HG03558 (cell line): Measurements from ENCODE around the gene FKBP1C.
"Not testable (repeated sequence)": the region's sequence is repeated elsewhere in the genome, so short reads cannot be mapped to it uniquely, and the experiment has no call there.

Experiments
- ATAC-seq: cut with Tn5 transposase; IDR thresholded peaks from one replicate; pipeline ENCODE4 v1.9.1; 2021; ENCODE audit warnings: moderate number of reproducible peaks; ENCODE audit not compliant: unreplicated experiment; ENCODE audit errors: extremely low read depth

Gene FKBP1C

DNA sequence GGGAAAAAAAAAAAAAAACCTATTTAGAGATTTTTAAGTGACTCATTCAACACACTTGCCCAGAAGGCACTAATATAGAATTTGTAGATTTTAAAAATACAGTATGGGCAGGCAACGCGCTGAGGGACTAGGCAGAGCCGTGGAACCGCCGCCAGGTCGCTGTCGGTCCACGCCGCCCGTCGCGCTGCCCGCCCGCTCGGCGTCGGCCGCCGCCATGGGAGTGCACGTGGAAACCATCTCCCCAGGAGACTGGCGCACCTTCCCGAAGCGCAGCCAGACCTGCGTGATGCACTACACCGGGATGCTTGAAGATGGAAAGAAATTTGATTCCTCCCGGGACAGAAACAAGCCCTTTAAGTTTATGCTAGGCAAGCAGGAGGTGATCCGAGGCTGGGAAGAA lies at the start of gene FKBP1C:
Gene FKBP1C (plus strand): TSS at position 127 of the 400 bp plus-strand sequence.
- not testable (repeated sequence) for ATAC-seq

DNA sequence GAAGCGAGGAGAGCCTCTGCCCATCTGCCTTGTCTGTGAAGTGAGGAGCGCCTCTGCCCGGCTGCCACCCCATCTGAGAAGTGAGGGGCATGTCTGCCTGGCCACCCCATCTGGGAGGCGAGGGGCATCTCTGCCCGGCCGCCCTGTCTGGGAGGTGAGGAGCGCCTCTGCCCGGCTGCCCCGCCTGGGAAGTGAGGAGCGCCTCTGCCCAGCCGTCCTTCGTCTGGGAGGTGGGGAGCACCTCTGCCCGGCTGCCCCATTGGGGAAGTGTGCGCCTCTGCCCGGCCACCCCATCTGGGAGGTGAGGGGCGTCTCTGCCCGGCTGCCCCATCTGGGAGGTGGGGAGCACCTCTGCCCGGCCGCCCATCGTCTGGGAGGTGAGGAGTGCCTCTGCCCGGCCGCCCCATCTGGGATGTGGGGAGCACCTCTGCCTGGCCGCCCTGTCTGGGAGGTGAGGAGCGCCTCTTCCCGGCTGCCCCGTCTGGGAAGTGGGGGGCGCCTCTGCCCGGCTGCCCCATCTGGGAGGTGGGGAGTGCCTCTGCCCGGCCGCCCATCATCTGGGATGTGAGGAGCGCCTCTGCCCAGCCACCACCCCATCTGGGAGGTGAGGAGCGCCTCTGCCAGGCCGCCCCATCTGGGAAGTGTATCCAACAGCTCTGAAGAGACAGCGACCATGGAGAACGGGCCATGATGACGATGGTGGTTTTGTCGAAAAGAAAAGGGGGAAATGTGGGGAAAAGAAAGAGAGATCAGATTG lies 47.0 kb upstream of the FKBP1C start:
- ATAC-seq: not testable (repeated sequence)

DNA sequence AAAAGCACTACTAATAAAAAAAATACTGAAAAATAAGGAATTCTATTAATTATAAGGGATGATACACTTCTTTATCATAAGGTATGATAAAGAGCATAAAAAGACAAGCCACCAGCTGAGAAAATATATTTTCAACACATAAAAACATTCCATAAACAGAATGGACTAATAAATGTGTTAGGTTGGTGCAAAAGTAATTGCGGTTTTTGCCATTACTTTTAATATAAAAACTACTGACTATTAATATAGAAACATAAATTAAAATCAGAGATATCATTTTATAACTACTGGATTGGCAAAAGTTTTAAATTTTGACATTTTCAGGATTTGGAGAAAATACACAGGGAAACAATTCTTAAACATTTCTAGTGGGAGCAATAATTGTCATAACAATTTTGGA lies 37.1 kb upstream of the FKBP1C start:
- ATAC-seq: no peak

DNA sequence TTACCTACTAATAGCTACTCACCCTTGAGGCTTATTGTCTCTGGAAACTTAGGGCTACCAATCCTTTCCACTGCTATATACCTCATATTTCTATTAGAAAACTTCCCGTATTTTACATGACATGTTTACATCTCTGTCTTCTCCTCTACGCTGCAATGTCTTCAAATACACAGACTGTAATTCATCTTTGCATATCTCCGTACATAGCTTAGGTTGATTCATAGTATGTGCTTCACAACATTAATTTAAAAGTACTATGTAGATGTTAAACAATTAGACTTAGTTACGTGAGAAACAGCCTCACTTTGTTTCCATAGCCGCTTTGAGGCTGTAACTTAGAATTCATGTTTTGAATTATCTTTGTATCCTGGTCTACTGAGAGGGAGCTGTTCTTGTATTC lies 35.1 kb upstream of the FKBP1C start:
- ATAC-seq: no peak

DNA sequence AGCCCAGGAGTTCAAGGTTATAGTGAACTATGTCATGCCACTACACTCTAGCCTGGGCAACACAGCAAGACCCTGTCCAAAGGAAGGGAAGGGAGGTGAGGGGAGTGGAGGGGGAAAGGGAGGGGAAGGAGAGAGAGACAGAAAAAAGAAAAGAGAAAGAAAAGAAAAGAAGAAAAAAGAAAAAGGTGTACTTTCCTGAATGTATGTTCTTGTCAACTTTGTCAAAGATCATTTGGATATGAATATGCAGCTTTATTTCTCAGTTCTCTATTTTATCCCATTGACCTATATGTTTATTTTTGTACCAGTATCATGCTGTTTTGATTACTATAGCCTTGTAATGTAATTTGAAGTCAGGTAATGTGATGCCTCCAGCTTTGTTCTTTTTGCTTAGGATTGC lies 30.9 kb upstream of the FKBP1C start:
- no peak for ATAC-seq

DNA sequence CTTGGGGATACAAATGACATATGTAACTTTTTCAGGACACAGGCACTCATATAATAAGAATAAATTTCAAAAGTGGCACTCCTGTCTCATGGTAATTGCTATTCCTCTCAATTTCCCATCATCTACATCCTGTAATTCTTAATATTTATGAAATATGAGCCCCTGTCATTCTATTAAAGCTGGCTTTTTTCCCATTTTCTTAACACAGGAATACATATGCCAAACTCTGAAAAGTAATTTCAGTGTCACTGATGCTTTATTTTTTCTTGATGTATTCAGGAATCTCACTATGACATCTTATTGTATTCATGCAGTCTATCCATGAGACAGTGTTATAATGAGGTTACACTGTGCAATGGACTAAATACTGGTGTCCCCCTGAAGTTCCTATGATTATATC lies 24.3 kb upstream of the FKBP1C start:
- no peak for ATAC-seq

DNA sequence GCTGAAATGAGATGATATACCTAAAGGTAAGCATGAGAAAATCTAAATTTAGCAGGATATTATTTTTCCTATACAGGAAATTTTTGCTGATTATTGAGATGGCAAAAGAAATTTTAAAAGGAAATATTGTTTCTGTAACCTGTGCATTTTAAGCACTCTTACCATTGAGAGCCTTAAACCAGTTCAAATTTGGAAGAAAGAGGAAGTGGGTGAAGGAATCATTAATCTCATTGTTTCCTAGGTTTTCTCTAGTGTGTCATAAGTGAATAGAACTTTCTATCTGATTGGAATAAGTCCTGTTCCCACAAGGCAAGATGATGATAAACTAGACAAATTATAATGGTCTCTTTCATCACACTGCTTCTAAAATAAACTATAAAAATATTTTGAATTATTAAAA lies 22.4 kb upstream of the FKBP1C start:
- no peak for ATAC-seq

DNA sequence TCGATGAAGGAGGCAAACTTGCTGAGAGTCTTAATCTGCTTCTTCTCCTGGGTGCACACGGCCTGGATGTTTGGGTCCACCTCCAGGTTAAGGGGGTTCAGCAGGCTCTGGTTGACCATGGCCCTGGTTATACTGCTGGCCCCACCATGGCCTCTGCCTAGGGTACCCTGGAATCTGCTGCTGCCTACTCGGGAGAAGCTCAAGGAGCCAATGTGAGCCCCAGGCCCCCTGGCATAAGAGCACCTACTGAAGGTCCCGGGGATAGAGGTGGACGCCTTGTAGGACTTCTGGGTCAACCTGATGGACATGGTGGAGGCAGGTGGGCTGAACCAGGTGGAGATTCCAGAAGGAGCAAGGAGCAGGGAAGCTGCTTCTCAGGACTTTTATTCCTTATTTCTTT lies 17.9 kb upstream of the FKBP1C start:
- ATAC-seq: no peak

DNA sequence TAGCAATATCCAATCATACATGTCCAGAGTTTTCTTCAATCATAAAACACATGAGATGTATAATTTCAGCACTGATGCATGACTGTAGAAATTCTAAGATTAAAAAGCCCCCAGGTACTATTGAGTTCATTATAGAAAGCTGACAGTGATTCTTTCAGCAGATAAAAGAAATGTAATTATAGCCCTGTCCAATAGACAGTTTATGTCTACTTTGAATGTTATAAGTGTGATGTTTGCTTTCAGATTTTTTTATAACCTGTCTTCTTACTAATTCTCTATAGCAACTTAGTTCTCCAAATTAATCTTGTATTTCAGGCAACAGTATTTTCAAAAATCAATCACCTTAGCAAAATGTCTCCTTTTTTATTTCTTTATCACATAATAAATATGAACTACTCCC lies 13.5 kb upstream of the FKBP1C start:
- no peak for ATAC-seq

DNA sequence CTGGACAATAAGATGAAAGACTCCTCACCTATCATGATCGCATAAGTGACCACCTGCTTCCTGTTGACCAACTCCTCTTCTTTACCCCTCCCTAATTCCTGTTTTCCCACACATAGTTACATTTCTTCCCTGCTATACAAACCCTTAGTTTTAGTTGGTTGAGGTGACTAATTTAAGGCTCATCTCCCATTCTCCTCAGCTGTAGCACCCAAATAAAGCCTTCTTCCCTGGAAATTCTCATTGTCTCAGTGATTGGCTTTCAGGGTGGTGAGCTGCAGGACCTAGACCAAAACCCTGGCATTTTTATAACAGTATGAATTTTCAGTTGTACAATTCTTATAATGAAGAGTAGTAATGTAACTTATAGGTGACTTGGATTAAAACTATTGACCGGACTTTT lies 2.1 kb downstream of the FKBP1C start:
- no peak for ATAC-seq

DNA sequence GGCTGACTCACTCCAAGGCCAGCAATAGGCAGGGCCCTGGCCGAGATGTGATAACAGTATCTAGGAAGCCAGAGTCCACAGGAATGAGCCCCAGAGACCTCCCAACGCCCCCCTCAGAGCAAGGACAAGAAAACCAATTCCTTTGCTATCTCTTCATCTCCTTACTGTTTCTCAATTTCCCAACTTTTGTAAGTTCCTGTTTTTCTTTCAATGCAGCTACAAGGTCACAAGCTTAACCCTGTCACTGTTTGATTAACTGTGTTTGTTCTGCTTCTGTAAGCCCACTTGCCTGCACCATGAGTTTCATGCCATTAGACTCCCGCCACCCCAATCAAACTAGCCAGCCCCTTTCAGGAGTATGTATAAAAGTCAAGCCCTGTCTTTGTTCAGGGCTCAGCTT lies 3.5 kb downstream of the FKBP1C start:
- ATAC-seq: no peak

DNA sequence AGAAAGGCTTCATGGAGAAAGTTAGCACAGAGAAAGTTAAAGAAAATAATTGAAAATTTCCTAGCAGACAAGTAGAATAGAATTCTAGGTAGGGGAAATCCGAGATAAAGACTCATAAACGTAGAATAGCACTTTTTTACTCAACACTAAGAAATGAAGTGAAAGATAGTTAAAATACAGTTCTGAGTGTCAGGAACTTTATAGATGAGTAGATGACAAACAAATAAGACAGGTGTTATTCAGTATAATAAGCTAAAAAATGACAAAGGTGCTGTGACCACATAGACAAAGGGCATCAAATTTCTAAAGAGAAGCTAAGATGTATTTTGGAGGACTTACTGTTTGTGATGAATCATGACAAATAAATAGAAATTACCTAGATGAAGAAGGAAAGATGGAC lies 12.9 kb downstream of the FKBP1C start:
- no peak for ATAC-seq

DNA sequence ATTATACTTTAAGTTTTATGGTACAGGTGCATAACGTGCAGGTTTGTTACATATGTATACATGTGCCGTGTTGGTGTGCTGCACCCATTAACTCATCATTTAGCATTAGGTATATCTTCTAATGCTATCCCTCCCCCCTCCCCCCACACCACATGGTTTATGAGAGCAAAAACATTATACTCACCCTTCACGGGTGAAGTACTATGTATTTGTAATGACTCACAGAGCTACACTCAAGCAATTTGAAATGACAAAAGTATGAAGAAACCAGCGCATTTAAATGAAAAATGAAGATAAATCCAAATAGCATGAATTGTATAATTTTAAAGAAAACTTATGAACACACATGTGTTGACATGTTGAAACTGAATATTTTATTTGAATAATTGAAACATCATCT lies 14.7 kb downstream of the FKBP1C start:
- not testable (repeated sequence) for ATAC-seq

DNA sequence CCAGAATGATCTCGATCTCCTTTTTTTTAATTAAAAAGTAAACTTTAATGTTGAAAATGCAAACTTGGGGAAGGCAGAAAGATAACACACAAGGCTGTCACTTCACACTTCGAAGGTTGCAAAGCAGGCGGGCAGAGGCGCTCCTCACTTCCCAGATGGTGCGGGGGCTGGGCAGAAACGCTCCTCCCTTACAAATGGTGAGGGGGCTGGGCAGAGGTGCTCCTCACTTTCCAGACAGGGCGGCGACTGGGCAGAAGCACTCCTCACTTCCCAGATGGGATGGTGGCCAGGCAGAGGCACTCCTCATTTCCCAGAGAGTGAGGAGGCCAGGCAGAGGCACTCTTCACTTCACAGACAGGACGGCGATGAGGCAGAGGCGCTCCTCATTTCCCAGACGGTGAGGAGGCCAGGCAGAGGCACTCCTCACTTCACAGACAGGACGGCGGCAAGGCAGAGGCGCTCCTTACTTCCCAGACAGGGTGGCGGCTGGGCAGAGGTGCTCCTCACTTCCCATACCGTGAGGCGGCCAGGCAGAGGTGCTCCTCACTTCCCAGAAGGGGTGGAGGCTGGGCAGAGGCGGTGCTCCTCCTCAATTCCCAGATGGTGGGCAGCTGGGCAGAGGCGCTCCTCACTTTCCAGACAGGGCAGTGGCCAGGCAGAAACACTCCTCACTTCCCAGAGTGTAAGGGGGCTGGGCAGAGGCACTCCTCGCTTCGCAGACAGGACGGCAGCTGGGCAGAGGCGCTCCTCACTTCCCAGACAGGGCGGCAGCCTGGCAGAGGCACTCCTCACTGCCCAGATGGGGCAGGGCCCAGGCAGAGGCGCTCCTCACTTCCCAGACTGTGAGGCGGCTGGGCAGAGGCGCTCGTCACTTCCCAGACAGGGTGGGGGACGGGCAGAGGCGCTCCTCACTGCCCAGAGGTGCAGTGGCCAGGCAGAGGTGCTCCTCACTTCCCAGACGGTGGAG lies 16.9 kb downstream of the FKBP1C start:
- ATAC-seq: not testable (repeated sequence)

DNA sequence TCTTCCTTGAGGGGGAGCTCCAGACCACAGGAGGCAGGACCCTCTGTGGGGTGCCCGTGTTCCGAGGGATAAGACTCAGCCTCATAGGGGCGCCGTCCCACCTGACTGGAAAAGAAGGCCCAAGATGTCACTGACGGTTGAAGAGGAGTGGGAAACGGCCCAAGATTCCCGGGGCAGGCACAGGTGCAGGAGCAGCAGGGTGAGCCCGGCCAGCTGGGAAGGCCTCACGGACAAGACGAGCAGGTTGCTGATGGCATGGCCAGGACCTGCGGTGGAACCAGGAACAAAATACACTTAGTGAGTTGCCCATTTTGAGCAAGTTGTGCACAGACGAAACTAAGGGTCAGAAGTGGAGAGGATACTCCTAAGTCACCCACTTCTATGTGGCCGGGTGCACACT lies 18.8 kb downstream of the FKBP1C start:
- ATAC-seq: not testable (repeated sequence)

DNA sequence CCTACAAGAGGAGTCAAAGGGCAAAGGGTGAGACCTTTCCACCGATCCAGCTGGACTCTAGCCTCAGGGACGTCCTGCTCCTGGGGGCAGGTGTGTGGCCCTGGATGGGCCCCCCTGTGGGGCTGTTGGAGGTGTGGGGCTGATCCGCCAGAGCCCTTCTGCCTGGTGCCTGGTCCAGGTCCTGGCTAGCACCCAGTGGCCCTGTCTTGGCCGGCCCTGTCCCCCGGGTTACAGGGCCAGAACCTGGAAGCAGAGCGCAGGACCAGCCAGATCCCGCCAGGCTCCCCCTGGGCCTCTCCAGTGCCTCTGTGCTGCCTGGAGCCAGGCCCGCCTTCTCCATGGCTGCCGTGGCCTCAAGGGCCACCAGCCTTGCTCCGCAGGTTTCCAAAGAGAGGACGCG lies 19.2 kb downstream of the FKBP1C start:
- not testable (repeated sequence) for ATAC-seq

DNA sequence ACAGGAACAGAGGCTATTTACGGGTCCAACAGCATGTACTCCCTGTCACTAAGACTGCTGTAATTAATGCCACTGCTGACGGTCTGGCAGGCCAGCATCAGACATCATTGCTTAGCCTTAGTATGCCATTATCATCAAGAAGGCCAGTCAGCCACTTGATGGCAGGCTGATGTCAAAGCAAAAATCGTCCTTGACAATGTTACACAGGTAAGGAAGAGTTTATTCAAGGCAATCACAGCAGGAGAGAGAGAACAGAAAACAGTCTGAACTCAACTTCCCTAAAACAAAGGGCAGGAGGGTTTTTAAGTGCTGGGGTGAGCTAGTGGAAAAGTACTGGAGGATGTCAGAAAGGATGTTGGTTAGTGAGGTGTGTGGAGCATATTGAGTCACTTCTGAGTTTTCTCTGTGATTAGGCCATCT lies 25.1 kb downstream of the FKBP1C start:
- ATAC-seq: no peak

DNA sequence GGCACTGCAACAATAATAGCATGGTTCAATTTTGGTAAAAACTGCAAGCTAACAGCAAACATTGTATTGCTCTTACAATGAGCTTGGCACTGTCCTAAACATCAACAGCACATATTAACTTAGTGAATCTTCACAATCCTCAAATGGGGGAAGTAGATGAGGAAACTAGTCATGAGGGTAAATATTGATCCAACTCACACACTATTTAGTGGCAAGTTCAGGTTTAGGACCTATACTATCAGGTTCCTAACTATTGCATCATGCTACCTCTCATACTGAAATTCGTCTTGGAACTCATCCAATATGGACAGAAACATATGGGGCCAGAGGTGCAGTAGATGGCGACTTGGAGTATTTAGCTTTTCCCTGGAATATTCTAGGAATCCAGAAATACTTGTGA lies 34.2 kb downstream of the FKBP1C start:
- no peak for ATAC-seq

DNA sequence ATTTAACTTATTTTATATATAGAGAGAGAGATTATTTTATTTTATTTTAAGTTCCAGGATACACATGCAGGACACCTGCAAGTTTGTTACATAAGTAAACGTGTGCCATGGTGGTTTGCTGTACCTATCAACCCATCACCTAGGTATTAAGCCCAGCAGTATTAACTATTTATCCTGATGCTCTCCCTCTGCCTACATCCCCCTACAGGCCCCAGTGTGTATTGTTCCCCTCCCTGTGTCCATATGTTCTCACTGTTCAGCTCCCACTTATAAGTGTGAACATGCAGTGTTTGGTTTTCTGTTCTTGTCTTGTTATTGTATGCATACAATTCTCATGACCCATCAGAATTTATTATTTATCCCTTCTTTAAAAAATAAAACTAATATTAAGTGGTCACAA lies 34.6 kb downstream of the FKBP1C start:
- ATAC-seq: no peak

DNA sequence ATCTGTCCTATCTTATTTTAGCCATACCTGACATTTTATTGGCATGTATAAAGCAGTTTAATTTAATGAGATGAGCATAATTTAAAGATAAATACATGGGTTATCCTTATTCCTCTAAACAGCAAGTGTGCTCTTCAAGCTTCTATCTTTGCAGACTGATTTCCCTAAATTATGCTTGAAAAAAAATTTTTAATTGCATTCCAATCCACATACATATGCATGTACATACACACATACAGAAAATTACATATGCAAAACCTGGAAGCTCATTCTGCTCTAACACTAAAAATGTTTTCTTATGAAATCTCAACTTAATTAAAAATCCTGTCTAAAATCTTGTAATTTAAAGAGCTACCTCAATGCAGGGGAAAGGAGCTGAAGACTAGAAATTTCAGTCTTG lies 35.3 kb downstream of the FKBP1C start:
- ATAC-seq: no peak

DNA sequence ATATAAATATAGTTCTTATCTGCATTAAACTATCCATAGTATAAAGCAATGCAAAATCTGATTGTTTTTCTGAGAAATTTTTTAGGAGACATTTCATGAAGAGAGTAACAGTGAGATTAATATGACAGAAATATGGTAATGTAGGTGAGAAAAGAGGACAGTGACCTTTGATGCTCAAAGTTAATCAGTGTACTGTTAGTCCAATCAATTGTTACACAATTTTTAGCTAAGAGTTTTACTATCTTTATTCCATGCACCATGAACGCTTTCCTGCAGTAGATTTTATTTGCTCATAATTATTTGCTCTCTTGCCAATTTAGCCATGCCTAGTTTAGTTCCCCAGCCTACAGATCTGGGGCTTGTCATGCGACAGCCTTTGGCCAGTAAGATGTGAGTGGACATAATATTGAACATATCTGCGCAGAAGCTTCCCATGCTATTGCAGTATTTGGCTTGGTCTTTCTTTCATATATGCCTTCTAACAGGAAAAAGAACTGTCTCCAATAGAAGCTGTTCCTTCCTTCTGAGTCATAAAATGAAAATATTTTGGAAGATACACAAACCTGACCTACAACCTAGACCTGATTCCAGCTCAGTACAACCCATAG lies 38.7 kb downstream of the FKBP1C start:
- ATAC-seq: no peak
